NCI-H2196 treated with DMSO at 0.1 percent for 48 hours (cell line): ENCODE measurements around the gene HAGH.
"Not testable (repeated sequence)": the region's sequence is repeated elsewhere in the genome, so short reads cannot be mapped to it uniquely, and the experiment has no call there.

ENCODE experiments used
- DNase-seq: peaks from one replicate; lab custom pipeline; 2025; ENCODE audit not compliant: unreplicated experiment; lab: John Stamatoyannopoulos, UW

HAGH gene

GRCh38 chr16:1812732-1813163 is 13.9 kb downstream of the HAGH start:
- peak; percentile 58 for DNase-seq

DNA sequence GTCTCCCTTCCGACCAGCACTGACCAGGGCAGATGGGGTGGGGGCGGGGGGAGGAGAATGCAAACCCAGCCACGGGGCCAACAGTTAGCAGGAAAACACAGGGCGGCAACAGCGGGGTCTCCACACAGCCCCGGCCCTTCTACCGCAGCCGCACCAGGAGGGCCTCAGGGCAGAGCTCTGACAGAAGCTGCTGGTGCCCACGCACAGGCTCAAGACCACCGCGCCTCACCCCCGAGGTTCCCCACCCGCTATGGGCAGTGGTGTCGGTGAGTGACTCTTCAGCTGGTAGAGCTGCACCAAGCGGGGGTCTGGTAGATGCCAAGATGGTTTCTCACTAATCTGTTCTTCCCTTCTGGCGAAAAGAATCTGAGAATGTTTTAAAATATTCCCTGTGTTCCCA is 16.1 kb downstream of the HAGH start:
- no peak for DNase-seq

DNA sequence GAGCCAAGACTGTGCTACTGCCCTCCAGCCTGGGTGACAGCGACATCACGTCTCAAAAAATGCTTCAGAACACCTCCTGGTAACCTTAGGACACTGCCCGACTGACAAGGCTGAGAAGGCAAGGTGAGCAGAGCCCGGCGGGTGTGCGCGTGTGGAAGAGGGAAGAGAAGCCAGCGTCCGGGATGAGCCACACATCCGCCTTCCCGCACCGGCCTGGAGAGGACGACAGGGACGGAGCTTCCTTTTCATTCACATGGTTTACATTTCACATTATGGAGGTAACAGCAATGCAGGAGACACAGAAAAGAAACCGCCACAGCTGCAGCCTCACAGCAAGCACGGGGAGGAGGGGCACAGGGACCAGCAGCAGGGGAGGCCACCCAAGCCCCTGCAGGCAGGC is 16.5 kb downstream of the HAGH start:
- no peak for DNase-seq

DNA sequence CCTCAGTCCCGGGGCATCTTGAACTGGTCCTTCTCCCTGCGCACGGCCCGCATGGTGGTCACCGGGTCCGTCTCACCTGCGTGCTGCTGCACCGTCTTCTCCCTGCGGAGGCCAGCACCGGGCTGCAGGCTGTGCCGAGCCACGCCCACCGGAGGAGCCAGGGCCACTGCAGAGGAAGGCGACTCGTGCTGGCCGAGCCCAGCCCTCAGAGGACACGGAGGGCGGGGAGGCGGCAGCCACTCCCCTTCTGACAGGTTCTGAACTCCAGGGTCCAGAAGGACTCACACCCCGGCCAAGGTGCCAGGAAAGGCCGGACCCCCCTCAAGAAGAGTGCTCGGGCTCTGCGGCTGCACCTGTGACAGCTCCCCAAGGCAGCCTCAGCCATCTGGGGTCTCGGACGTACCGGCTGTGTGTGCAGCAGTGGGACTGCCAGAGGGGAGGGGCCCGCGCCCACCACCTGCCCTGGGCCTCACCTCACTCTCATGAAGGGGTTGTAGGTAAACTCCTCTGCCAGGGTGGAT is 17.3 kb downstream of the HAGH start:
- no peak for DNase-seq

DNA sequence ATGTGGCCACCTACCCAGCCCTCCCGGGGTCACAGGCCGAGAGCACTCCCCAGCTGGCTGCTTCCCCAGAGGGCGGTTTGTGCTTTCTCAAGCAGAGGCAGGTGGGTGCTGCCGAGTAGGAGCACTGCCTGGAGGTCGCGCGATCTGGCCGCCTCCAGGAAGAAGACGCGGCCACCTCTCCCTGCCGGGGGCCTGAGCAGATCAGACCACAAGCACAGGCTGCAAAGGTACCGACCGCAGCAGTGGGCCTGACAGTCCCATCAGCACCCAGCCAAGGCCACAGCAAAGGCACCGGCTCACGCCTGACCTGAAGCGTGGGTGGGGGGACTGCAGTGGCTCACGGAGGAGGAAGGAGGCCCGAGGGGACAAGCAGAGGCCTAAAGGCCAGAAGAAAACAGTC is 17.9 kb downstream of the HAGH start:
- DNase-seq: no peak

DNA sequence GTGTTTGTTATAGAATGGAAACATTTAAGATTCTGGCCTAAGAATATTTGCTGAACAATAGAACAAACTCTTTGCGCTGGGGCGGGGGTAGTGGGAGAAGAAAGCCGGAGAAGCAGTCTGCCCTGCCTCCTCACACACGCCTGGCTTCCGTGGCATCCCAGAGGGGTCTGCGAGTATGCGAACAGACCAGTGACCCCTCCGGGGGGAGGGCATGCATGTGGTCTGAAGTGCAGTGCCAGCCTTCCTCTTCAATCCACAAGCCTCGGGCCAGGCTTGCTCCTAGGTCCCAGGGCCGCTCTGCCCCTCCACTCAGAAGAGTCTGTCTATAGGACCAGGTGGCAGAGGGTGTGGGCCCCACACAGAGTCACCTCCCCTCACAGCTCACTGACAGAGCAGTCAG is 19.0 kb downstream of the HAGH start:
- DNase-seq: no peak

- no peak for DNase-seq
Observed at GRCh38 chr16:1800701-1801100, 25.9 kb downstream of the HAGH start.

DNA sequence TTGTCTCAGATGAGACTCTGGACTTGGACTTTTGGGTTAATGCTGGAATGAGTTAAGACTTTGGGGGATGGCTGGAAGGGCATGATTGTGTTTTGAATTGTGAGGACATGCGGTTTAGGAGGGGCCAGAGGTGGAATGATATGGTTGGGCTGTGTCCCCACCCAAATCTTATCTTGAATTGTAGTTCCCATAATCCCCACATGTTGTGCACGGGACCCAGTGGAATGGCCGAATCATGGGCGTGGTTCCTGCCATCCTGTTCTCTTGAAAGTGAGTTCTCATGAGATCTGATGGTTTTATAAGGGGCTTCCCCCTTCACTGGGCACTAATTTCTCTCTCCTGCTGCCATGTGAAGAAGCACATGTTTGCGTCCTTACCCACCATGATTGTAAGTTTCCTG is 27.4 kb downstream of the HAGH start:
- DNase-seq: not testable (repeated sequence)

GRCh38 chr16:1794908-1795666 is 31.5 kb downstream of the HAGH start:
- DNase-seq: no peak

- DNase-seq: no peak
Observed at GRCh38 chr16:1794221-1794871, 32.3 kb downstream of the HAGH start.

- no peak for DNase-seq
Observed at GRCh38 chr16:1793578-1794220, 32.9 kb downstream of the HAGH start, which contains the start of gene IGFALS. IGFALS (minus strand) TSS chr16:1793705; CDS start chr16:1793652, 53 bp downstream.

DNA sequence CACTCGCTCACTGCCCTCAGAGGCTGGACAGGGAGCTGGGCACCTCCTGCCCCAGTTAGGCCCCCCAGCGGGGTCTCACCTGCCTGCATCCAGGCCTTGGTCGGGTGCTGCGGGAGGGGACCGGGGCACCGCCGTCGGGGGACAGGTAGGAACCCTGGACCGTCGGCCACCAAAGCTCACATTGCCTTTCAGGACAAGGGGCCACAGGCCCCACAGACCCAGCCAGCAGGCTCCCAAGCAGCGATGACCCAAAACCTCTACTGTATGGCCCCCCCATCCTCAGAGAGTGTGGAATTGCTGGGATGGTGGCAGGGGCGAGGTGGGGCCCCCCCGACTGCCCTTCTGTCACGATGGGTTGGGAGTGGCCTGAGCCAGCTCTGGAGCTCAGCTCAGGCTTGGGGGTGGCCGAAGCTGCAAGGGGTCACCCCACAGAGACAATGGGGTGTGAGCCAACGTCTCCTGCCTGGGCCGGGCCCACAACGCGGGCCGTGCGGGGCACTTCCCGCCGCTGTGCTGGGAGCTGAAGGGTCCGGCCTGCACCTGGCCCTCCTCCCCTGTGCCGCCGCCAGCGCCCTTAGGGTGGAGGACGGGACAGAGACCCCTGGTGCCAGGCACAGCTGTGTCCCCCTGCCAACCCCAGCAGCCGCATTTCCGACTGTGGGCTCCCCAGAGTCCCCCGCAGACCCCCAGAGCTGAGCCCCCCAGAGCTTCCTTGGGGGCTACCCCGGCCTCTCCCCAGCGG is 33.6 kb downstream of the HAGH start:
- no peak for DNase-seq

GRCh38 chr16:1791943-1792812 is 34.4 kb downstream of the HAGH start:
- DNase-seq: no peak

- no peak for DNase-seq
Observed at GRCh38 chr16:1791256-1791942, 35.2 kb downstream of the HAGH start.

DNA sequence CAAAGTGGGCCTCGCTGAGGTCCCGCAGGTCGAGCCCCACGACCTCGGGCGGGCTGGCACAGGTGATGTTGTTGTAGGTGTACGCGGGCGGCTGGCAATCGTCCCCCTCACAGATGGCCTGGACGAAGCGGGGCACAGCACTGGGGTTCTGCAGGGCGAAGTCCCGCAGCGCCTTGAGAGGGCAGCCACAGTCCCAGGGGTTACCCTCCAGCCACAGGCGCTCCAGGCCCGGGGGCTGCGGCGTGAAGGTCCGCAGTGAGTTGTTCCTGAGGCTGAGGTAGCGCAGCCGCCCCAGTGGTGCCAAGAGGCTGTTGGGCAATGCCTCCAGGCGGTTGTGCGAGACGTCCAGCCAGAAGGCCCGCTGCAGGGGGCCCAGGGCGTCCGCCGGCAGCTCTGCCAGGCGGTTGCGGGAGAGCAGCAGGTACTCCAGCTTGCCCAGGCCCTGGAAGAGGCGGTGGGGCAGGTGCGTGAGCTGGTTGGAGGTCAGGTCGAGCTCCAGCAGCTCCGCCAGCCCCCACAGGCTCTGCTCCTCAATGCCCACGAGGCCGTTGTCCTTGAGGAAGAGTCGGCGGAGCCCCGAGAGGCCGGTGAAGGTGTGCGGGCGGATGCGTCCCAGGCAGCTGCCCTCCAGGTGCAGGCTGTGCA is 35.9 kb downstream of the HAGH start:
- DNase-seq: no peak

- DNase-seq: no peak
Observed at GRCh38 chr16:1790261-1790610, 36.4 kb downstream of the HAGH start.

DNA sequence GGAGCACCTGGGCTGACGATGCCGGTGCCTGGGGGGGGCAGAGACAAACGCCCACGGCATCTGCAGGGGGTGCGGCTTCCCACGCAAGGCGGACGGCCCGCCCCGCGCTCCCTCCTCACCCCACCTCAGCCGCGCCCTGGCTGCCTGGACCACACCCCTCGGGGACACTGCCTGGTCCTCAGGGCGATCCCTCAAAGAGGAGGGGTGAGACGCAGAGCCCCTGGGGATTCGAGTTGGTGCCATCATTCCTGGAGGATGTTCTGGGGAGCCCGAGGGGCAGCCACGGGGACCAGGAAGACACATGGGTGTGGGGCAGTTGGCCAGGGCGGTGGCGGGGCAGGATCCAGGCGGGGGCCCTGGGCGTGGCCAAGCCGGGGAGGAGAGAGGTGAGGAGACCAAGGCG is 37.0 kb downstream of the HAGH start:
- no peak for DNase-seq

DNA sequence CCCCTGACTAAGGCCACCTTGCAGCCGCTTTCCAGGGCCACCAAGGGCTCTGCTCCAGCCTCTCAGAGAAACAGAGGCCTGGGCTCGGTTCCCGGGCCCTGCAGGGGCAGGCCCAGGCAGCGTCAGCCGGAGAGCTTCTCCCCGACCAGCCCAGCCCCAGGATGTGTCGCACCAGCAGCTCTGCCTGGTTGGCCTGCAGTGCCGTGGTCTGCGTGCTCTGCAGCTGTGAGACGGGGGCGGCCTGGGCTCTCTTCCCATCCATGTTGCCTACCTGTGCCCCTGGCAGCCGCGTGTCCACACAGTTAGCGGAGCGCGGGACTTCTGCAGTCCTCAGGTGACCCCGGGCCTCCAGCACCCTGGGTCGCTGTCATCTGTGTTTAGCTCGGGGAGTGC is 37.9 kb downstream of the HAGH start:
- no peak for DNase-seq

DNA sequence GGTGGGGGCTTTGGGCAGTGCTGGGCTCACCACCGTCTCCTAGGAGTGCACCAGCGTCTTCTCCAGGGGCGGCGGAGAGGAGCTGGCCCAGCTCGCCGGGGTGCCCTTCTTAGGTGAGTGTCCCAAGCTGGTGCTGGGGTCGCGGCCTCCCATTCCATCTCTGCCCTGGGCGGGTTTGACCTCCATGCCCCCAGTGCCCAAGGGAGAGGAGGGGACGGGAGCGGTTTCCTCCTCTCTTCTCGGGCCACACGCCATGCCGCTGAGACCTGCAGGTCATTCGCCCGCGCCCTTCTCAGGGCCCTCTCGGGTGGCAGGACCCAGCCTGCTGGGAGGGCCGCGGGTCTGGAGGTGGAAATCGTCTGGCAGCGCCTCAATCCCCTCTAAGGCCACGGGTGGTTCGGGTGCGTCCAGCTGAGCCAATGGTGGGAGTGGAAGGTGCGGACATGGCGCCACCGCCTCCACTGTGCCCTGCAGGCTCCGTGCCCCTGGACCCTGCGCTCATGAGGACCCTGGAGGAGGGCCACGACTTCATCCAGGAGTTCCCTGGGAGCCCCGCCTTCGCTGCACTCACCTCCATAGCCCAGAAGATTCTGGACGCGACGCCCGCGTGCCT is 38.4 kb downstream of the HAGH start:
- DNase-seq: no peak
